Ovary (tissue), 9 donors: ENCODE data around the gene MALL. TPM values are rescaled to one million over a fixed set of nuclear protein-coding genes. Genes with fewer than 3 reads are reported as not detected.
"Not testable (repeated sequence)": the region's sequence is repeated elsewhere in the genome, so short reads cannot be mapped to it uniquely, and the experiment has no call there.

ENCODE experiments used
- DNase-seq, 5 donors: peaks; one replicate each; pipeline ENCODE4 v3.0.0-alpha.2; 2019 to 2020
- H3K27ac ChIP-seq, 2 donors: fragments of 200-600 bp; one replicate each; pipeline versions ENCODE4 v1.5.1 to v1.8.0; 2019 to 2022
- H3K27me3 ChIP-seq: fragments of 200-600 bp; one replicate; pipeline ENCODE4 v1.8.0; 2022
- H3K36me3 ChIP-seq: fragments of 200-600 bp; sonication (generic); one replicate; pipeline ENCODE4 v1.5.1; 2019
- H3K4me1 ChIP-seq: one replicate; pipeline ENCODE4 v1.8.1; 2013; ENCODE audit warnings: mild to moderate bottlenecking, moderate library complexity; ENCODE audit not compliant: insufficient read depth
- H3K4me3 ChIP-seq: fragments of 200-600 bp; sonication (generic); one replicate; pipeline ENCODE4 v1.5.1; 2017
- H3K9me3 ChIP-seq, 2 donors: fragments of 200-600 bp in 1 of 2; sonication (generic) in 1 of 2; one replicate each; pipeline versions ENCODE4 v1.5.1 to v1.8.1; 2013 to 2019; ENCODE audit warnings: mild to moderate bottlenecking in 1 of 2, moderate library complexity in 1 of 2
- EP300 ChIP-seq: sonication (generic); formaldehyde crosslinking; IDR thresholded peaks from one replicate; pipeline ENCODE4 v1.6.1; 2017; ENCODE audit warnings: antibody characterized with exemption
- POLR2A ChIP-seq: fragments of 450-650 bp; IDR thresholded peaks from one replicate; pipeline ENCODE4 v1.6.1; 2017; ENCODE audit warnings: antibody characterized with exemption, mild to moderate bottlenecking, moderate library complexity
- WGBS, 3 donors: extraction: QIAGEN DNeasy Blood & Tissue Kit in 1 of 3; methylation state at CpG; one replicate each; pipeline versions ENCODE4 v1.1.5 to v1.1.7; 2013 to 2017; 5-methylcytosine and 5-hydroxymethylcytosine counted together
- intact Hi-C, 4 donors: fragments of 100-400 bp; cut with DNase I; formaldehyde crosslinking; loops; one replicate each; pipeline versions ENCODE4 v1.11.0 to v1.15.1; 2022 to 2023
- polyA plus RNA-seq, 2 donors: library from polyadenylated mRNA; stranded (reverse); fragments of 200-250 nt in 1 of 2; fragments of 350-450 nt in 1 of 2; fragmentation: Illumina TruSeq in 1 of 2; extraction: RNeasy Lipid Tissue Mini Kit (QIAGEN cat#74804) in 1 of 2; gene quantifications; one replicate each; pipeline ENCODE4 v1.2.3, GENCODE V29; 2013 to 2014
- total RNA-seq, 7 donors: library from RNA; depleted of rRNA in 2 of 7; stranded (reverse); fragments of >200 nt in 2 of 7; fragmentation: NEBNext Ultra II Directional in 3 of 7; extraction: Animal tissue kit (Norgen Biotek cat#: 25700) in 3 of 7; gene quantifications; one replicate each; pipeline versions ENCODE4 v1.1.0 to v1.2.4, GENCODE V29; 2016 to 2023
- TF ChIP-seq, protein P1 (sequence below), 3 donors: fragments of 450-650 bp in 2 of 3; fragments of 200-600 bp in 1 of 3; IDR thresholded peaks; one replicate each; pipeline versions ENCODE4 v1.5.1 to v1.8.0; 2016 to 2022; ENCODE audit warnings: antibody characterized with exemption in 3 of 3, mild to moderate bottlenecking in 1 of 3
- donor health status: DM: no; HTN: no; CAD: no; lungs with moderate emphysema.
- donor health status: DM: no; HTN: no; CAD: no.
- donor health status: Bipolar disorder and iron deficiency.
- donor health status: DM: yes; HTN: yes; CAD: no.
- donor health status: DM: no; HTN: no; CAD: no.
- donor health status: DM: yes; HTN: yes; CAD: no.

The MALL gene
- total and polyA plus RNA-seq, 9 donors = 0.63 to 20.0 (median 2.4) TPM

DNA sequence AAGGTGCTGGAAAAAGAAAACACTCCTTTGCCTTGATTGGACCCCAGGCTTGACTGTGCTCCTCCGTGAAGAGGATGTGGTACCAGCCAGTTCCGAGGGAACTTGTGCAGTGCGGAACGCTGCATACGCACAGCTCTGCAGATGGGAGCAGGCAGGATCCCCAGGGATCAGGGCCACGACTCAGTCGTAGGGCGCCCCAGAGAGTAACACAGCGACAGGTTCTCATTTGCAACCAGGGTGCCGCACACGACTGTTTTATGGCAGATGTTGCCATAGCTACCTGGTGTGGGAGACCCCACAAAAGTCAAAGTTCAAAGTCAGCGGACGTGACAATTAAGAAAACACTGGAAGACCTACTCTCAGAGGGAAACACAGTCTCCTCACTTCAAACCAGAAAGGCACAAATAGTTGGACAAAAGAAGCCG lies 779 bp downstream of the MALL start:
- Histone ChIP-seq H3K36me3 (no peaks in the 10 kb centered on the region), H3K9me3 (no peaks in the 10 kb centered on the region), H3K27ac (no peak overlapping the region), H3K27me3 (no peaks in the 10 kb centered on the region), H3K4me1 (peaks cover 3% of the 10 kb centered on the region), H3K4me3 (no peak overlapping the region)
- DNase-seq = no peak
- 66 to 77% (median 76%) methylated on average over 14 of the region's 14 CpGs for WGBS, 3 donors
- intact Hi-C loops = no loop called here
- TF ChIP-seq, protein P1, sequence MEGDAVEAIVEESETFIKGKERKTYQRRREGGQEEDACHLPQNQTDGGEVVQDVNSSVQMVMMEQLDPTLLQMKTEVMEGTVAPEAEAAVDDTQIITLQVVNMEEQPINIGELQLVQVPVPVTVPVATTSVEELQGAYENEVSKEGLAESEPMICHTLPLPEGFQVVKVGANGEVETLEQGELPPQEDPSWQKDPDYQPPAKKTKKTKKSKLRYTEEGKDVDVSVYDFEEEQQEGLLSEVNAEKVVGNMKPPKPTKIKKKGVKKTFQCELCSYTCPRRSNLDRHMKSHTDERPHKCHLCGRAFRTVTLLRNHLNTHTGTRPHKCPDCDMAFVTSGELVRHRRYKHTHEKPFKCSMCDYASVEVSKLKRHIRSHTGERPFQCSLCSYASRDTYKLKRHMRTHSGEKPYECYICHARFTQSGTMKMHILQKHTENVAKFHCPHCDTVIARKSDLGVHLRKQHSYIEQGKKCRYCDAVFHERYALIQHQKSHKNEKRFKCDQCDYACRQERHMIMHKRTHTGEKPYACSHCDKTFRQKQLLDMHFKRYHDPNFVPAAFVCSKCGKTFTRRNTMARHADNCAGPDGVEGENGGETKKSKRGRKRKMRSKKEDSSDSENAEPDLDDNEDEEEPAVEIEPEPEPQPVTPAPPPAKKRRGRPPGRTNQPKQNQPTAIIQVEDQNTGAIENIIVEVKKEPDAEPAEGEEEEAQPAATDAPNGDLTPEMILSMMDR (IDR thresholded peaks at IDR 0.05) = no peak
- TF ChIP-seq EP300 = no peak
- TF ChIP-seq POLR2A = no peak

DNA sequence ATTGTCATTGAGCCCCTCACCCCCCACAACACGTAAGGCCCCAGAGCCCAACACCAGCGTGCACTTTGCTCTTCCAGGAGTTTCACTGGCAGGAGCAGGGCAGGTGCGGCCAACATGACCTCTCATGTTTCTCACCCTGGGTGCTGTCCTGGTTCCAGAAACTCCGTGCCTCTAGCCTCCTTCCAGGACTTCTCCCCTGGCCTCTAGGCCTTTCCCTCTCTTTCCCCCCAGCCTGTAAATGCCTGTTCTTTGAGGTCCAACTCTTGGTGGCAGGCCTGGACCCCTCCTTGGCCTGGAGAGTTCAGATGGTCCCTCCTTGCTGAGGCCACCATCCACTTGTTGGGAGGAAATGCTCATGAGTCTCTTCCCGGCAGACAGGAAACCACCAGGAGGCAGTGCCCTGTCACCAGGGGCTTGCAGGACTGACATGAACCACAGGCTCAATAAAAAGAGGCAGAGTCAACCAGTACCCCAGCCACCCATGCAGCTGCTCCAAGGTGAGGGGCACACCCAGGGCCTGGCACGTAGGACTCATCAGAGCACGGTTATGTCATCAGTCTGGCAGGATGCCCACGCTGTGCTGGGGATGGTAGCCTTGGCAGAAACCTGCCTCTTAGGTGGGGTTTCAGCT lies 1.5 kb downstream of the MALL start:
- H3K27ac ChIP-seq = no peak overlapping the region
- no peak for DNase-seq

DNA sequence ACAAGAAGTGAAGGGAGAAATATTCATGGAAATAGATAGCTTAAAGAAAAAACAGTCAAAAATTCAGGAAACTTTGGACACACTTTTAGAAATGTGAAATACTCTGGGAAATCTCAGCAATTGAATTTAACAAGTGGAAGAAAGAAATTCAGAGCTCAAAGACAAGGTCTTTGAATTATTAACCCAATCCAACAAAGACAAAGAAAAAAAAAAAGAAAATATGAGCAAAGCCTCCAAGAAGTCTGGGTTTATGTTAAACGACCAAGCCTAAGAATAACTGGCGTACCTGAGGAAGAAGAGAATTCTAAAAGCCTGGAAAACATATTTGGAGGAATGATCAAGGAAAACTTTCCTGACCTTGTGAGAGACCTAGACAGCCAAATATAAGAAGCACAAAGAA lies 7.3 kb downstream of the MALL start:
- H3K4me3 ChIP-seq, DNase-seq, H3K27ac ChIP-seq, intact Hi-C loops, H3K27me3 ChIP-seq, H3K36me3 ChIP-seq, H3K4me1 ChIP-seq, H3K9me3 ChIP-seq: not testable (repeated sequence)
- WGBS, 3 donors = 89 to 93% (median 90%) methylated on average over 2 of the region's 2 CpGs

More for the DNA sequence above, 1.5 kb downstream of the MALL start:
- 80 to 87% (median 82%) methylated on average over 8 of the region's 8 CpGs for WGBS, 3 donors
- Histone ChIP-seq H3K36me3 (no peaks in the 10 kb centered on the region), H3K9me3 (no peaks in the 10 kb centered on the region), H3K4me3 (no peak overlapping the region), H3K4me1 (peaks cover 3% of the 10 kb centered on the region), H3K27me3 (no peaks in the 10 kb centered on the region)
- TF ChIP-seq, protein P1 (IDR thresholded peaks at IDR 0.05) = no peak
- TF ChIP-seq EP300 (no peak), POLR2A (no peak)
- intact Hi-C loops = no loop called here

DNA sequence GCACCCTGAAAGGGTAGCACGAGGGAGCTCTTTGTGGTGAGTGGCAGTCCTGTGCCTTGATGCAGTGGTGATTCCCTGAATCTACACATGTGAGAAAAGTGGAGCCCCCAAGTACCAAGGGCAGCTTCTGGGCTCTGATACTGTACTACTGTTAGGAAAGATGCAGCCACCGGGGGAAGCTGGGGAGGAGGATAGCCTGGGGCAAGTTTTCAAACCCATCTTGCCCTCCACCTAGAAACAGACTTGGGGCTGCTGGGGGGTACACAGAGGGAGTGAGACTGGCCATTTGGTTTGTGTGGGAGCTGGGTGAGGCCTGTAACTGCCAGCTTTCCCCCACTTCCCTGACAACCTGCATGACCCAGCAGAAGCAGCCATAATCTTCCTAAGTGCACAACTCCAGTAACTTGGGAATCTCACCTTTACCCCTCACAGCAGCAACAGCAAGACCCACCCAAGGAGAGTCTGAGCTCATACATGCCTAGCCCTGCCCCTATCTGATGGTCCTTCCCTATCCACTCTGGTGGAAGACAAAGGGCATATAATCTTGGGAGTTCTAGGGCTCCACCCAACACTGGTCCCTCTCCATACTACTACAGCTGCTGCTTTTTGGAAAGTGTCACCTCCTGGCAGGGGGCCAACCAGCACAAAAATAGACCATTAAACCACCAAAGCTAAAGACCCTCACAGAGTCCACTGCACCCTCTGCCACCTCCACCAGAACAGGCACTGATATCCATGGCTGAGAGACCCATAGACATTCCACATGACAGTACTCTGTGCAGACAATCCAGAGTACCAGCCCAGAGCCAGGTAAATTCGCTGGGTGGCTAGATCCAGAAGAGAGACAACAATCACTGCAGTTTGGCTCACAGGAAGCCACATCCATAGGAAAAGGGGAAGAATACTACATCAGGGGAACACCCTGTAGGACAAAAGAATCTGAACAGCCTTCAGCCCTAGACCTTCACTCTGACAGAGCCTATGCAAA lies 8.2 kb downstream of the MALL start:
- Histone ChIP-seq H3K4me1 (no peaks in the 10 kb centered on the region), H3K27ac (no peak overlapping the region)

More for the DNA sequence above, 8.2 kb downstream of the MALL start:
- H3K9me3 ChIP-seq = no peaks in the 10 kb centered on the region
- WGBS, 3 donors = 84 to 92% (median 90%) methylated on average over 3 of the region's 3 CpGs
- no peaks in the 10 kb centered on the region for H3K36me3 ChIP-seq
- no peak overlapping the region for H3K4me3 ChIP-seq
- intact Hi-C loops = no loop called here
- DNase-seq = no peak
- no peaks in the 10 kb centered on the region for H3K27me3 ChIP-seq
- no peak for TF ChIP-seq EP300
- no peak for TF ChIP-seq POLR2A
- TF ChIP-seq, protein P1 (IDR thresholded peaks at IDR 0.05) = no peak
